ENCODE data around the gene MFAP2. TPM values are rescaled to one million over a fixed set of nuclear protein-coding genes. Genes with fewer than 3 reads are reported as not detected.

MFAP2 gene
- total and polyA plus RNA-seq, 2 of the 8 experiments (the other 6 are each of a cell fraction or from before 2014, with no cell fraction given): 172 to 326 TPM

DNA sequence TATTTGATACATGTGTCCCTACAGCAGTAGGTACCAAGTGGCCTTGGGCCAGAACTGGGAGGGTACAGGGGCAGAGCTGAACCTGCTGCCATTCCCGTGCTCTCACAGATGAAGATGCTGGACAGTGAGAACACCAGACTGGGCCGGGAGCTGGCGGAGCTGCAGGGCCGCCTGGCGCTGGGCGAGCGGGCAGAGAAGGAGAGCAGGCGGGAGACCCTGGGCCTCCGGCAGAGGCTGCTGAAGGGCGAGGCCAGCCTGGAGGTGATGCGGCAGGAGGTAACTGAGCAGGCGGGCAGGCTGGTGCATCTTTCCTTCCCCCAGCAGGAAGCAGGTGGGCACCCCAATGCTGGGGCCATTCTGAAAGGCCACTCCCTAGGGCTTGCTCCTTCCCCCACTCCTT, 21.9 kb downstream of the MFAP2 start (continued):
- TF ChIP-seq, protein P1, sequence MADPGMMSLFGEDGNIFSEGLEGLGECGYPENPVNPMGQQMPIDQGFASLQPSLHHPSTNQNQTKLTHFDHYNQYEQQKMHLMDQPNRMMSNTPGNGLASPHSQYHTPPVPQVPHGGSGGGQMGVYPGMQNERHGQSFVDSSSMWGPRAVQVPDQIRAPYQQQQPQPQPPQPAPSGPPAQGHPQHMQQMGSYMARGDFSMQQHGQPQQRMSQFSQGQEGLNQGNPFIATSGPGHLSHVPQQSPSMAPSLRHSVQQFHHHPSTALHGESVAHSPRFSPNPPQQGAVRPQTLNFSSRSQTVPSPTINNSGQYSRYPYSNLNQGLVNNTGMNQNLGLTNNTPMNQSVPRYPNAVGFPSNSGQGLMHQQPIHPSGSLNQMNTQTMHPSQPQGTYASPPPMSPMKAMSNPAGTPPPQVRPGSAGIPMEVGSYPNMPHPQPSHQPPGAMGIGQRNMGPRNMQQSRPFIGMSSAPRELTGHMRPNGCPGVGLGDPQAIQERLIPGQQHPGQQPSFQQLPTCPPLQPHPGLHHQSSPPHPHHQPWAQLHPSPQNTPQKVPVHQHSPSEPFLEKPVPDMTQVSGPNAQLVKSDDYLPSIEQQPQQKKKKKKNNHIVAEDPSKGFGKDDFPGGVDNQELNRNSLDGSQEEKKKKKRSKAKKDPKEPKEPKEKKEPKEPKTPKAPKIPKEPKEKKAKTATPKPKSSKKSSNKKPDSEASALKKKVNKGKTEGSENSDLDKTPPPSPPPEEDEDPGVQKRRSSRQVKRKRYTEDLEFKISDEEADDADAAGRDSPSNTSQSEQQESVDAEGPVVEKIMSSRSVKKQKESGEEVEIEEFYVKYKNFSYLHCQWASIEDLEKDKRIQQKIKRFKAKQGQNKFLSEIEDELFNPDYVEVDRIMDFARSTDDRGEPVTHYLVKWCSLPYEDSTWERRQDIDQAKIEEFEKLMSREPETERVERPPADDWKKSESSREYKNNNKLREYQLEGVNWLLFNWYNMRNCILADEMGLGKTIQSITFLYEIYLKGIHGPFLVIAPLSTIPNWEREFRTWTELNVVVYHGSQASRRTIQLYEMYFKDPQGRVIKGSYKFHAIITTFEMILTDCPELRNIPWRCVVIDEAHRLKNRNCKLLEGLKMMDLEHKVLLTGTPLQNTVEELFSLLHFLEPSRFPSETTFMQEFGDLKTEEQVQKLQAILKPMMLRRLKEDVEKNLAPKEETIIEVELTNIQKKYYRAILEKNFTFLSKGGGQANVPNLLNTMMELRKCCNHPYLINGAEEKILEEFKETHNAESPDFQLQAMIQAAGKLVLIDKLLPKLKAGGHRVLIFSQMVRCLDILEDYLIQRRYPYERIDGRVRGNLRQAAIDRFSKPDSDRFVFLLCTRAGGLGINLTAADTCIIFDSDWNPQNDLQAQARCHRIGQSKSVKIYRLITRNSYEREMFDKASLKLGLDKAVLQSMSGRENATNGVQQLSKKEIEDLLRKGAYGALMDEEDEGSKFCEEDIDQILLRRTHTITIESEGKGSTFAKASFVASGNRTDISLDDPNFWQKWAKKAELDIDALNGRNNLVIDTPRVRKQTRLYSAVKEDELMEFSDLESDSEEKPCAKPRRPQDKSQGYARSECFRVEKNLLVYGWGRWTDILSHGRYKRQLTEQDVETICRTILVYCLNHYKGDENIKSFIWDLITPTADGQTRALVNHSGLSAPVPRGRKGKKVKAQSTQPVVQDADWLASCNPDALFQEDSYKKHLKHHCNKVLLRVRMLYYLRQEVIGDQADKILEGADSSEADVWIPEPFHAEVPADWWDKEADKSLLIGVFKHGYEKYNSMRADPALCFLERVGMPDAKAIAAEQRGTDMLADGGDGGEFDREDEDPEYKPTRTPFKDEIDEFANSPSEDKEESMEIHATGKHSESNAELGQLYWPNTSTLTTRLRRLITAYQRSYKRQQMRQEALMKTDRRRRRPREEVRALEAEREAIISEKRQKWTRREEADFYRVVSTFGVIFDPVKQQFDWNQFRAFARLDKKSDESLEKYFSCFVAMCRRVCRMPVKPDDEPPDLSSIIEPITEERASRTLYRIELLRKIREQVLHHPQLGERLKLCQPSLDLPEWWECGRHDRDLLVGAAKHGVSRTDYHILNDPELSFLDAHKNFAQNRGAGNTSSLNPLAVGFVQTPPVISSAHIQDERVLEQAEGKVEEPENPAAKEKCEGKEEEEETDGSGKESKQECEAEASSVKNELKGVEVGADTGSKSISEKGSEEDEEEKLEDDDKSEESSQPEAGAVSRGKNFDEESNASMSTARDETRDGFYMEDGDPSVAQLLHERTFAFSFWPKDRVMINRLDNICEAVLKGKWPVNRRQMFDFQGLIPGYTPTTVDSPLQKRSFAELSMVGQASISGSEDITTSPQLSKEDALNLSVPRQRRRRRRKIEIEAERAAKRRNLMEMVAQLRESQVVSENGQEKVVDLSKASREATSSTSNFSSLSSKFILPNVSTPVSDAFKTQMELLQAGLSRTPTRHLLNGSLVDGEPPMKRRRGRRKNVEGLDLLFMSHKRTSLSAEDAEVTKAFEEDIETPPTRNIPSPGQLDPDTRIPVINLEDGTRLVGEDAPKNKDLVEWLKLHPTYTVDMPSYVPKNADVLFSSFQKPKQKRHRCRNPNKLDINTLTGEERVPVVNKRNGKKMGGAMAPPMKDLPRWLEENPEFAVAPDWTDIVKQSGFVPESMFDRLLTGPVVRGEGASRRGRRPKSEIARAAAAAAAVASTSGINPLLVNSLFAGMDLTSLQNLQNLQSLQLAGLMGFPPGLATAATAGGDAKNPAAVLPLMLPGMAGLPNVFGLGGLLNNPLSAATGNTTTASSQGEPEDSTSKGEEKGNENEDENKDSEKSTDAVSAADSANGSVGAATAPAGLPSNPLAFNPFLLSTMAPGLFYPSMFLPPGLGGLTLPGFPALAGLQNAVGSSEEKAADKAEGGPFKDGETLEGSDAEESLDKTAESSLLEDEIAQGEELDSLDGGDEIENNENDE (IDR thresholded peaks at IDR 0.05; ENCODE audit: insufficient replicate concordance, low read length): no peak
- TF ChIP-seq TCF12 (IDR thresholded peaks at IDR 0.05; ENCODE audit: low read depth, low read length) (no peak), NANOG (IDR thresholded peaks at IDR 0.05; ENCODE audit: insufficient read depth, low read depth, low read length, poor library complexity, severe bottlenecking) (no peak), RFX5 (IDR thresholded peaks at IDR 0.05; ENCODE audit: borderline replicate concordance, low read depth, low read length) (no peak), PHF8 (conservative IDR thresholded peaks at IDR 0.05; ENCODE audit: low read depth, low read length) (no peak), SP4 (IDR thresholded peaks at IDR 0.05; ENCODE audit: low read length) (no peak)
- TF ChIP-seq, protein P2, sequence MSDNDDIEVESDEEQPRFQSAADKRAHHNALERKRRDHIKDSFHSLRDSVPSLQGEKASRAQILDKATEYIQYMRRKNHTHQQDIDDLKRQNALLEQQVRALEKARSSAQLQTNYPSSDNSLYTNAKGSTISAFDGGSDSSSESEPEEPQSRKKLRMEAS (IDR thresholded peaks at IDR 0.05): no peak
- TF ChIP-seq, protein P3, sequence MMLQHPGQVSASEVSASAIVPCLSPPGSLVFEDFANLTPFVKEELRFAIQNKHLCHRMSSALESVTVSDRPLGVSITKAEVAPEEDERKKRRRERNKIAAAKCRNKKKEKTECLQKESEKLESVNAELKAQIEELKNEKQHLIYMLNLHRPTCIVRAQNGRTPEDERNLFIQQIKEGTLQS (IDR thresholded peaks at IDR 0.05; ENCODE audit: insufficient read depth, low read depth, low read length): no peak
